Measurements from ENCODE around the gene RNF141.

GRCh38 chr11:10522921-10523320 is 18.1 kb downstream of the RNF141 start:
- TF ChIP-seq CTCF (IDR thresholded peaks at IDR 0.05) (no peak), EZH2 (IDR thresholded peaks at IDR 0.05) (no peak), EZH2phosphoT487 (IDR thresholded peaks at IDR 0.05) (no peak)

Measured in neural progenitor cell (in vitro differentiated cells).